ENCODE results near the gene CRADD.

DNA sequence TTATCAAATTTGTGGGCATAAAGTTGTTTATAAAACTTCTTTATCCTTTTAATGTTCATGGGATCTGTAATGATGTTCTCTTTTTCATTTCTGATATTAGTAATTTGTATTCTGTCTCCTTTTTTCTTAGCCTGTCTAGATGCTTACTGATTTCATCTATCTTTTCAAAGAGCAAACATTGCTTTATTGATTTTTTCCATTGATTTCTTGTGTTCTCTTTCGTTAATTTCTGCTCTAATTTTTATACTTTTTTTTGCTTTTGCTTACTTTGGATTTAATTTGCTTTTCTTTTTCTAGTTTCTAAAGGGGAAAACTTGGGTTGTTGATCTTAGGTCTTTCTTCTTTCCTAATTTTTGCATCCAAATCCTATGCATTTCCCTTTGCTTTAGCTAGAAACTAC is 42.5 kb downstream of the CRADD start:
- TF ChIP-seq CTCF (IDR thresholded peaks at IDR 0.05; ENCODE audit: insufficient read depth, low read length) = no peak
- TF ChIP-seq SPI1 (IDR thresholded peaks at IDR 0.05; ENCODE audit: borderline replicate concordance, low read depth) = no peak
- no peak for TF ChIP-seq REST (IDR thresholded peaks at IDR 0.05; ENCODE audit: insufficient replicate concordance, low read depth)
- no peak for TF ChIP-seq POLR2AphosphoS5 (IDR thresholded peaks at IDR 0.05; ENCODE audit: low read depth)
